Measurements from ENCODE around the gene S1PR5.

GRCh38 chr19:10549733-10550132 lies 32.5 kb upstream of the S1PR5 start:
- TF ChIP-seq POLR2AphosphoS5 (IDR thresholded peaks at IDR 0.05; ENCODE audit: low read depth, low read length), result no peak
- no peak for TF ChIP-seq TAF1 (IDR thresholded peaks at IDR 0.05; ENCODE audit: borderline replicate concordance, insufficient read depth, low read length)
- no peak for TF ChIP-seq REST (IDR thresholded peaks at IDR 0.05; ENCODE audit: insufficient read depth in 1 of 2, low read depth in 2 of 2, low read length in 2 of 2)
- no peak for TF ChIP-seq SIN3A (IDR thresholded peaks at IDR 0.05; ENCODE audit: borderline replicate concordance, insufficient read depth, low read length)
- TF ChIP-seq FOXP2 (optimal IDR thresholded peaks at IDR 0.05; ENCODE audit: borderline replicate concordance, extremely low read depth, extremely low read length, insufficient read depth), result no peak
